ENCODE data around the gene NUDT12. TPM values are rescaled to one million over a fixed set of nuclear protein-coding genes. Genes with fewer than 3 reads are reported as not detected.

NUDT12 gene
- total RNA-seq, 2 experiments from 2014 or later: 0.06 TPM; not detected in 1

DNA sequence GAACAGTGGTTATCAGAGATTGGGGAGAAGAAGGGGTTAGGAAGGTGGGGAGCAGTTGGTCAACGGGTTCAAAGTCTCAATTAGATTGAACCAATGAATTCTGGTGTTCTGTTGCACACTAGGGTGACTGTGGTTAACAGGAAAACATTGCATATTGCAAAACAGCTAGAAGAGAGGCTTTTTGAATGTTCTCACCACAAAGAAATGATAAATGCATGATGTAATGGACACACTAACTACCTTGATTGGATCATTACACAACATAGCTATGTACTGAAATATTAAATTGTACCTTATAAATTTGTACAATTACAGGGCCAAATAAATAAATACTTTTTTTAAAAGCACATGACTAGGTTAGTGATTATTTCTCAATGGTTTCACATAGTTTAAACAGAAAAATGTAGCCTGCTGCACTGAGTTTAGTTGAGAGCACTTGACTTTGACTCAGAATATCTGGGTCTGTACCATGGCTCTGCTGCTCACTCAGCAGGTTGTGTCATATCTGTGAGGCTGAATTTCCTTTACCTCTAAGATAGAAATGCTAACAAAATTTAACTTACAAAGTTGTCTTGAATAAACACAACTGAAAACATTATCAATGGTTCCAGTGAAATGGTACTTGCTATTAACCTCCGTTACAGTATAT, 30.4 kb downstream of the NUDT12 start:
- no peak for DNase-seq (ENCODE audit: low spot score)
- ChIA-PET POLR2A (no interaction called here), CTCF (ENCODE audit: unreplicated experiment) (no interaction called here)
- H2AFZ ChIP-seq (ENCODE audit: low read length): no peak overlapping the region
- no peaks in the 10 kb centered on the region for H4K20me1 ChIP-seq (ENCODE audit: insufficient read depth, low read length)
- BruUV-seq (replicated peaks): no TSS peak
- H3K79me2 ChIP-seq (ENCODE audit: insufficient read depth, low read depth, low read length): no peaks in the 10 kb centered on the region
- H3K9me3 ChIP-seq (ENCODE audit: low read length): no peaks in the 10 kb centered on the region
- no peaks in the 10 kb centered on the region for H3K9me2 ChIP-seq (ENCODE audit: insufficient read depth, low read length)
- TF ChIP-seq, protein P1, sequence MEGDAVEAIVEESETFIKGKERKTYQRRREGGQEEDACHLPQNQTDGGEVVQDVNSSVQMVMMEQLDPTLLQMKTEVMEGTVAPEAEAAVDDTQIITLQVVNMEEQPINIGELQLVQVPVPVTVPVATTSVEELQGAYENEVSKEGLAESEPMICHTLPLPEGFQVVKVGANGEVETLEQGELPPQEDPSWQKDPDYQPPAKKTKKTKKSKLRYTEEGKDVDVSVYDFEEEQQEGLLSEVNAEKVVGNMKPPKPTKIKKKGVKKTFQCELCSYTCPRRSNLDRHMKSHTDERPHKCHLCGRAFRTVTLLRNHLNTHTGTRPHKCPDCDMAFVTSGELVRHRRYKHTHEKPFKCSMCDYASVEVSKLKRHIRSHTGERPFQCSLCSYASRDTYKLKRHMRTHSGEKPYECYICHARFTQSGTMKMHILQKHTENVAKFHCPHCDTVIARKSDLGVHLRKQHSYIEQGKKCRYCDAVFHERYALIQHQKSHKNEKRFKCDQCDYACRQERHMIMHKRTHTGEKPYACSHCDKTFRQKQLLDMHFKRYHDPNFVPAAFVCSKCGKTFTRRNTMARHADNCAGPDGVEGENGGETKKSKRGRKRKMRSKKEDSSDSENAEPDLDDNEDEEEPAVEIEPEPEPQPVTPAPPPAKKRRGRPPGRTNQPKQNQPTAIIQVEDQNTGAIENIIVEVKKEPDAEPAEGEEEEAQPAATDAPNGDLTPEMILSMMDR (conservative IDR thresholded peaks at IDR 0.05; ENCODE audit: low read length): no peak
- no peak for TF ChIP-seq EZH2phosphoT487 (IDR thresholded peaks at IDR 0.05; ENCODE audit: borderline replicate concordance, low read depth, low read length)
- H3K4me3 ChIP-seq (ENCODE audit: low read depth, low read length, poor library complexity, severe bottlenecking): no peak overlapping the region
- no peaks in the 10 kb centered on the region for H3K4me1 ChIP-seq (ENCODE audit: insufficient read depth, low read length, poor library complexity, severe bottlenecking)
- intact Hi-C loops (cut with micrococcal nuclease; ENCODE audit: unreplicated experiment): no loop called here
- H3K36me3 ChIP-seq (ENCODE audit: insufficient read depth, low read length): no peaks in the 10 kb centered on the region
- H3K27ac ChIP-seq (ENCODE audit: low read depth, low read length, poor library complexity, severe bottlenecking): no peak overlapping the region
- H3K4me2 ChIP-seq (ENCODE audit: low read length): no peak overlapping the region

DNA sequence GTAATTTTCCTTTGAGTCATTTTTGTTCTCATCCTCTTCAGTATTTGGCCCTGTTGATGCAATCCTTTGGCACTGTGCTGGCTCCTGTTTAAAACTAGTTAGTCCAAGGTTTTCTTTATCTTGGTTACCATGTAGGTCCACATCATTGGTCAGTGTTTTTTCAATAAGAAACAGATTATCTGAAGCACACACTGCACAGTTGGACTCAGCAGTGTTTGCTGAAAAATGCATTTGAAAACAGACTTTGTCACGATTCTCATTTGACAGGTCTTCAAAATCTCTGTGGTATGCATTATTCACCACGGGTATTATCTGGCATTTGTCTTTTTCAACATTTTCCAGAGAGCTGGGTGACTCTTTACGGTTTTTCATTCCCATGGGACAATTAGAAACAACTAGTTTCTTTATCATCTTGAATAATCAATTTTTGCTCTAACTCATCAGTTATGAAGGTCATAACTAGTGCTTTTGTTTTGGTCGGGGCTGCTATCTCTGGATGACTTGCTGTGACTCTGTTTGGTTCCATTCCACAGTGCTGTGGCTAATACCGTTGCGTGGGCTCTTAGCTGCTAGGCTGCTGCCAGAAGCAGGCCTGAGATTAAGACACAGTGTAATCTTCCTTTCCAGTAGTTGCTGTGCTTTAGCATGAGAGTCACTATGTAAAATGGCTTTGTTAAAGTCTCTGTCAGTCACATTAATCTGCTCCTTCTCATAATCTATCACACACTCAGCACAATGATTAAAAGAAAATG, 36.2 kb downstream of the NUDT12 start:
- TF ChIP-seq EZH2phosphoT487 (IDR thresholded peaks at IDR 0.05; ENCODE audit: borderline replicate concordance, low read depth, low read length): no peak
- TF ChIP-seq, protein P1 (conservative IDR thresholded peaks at IDR 0.05; ENCODE audit: low read length): no peak
- Histone ChIP-seq H3K4me2 (ENCODE audit: low read length) (no peak overlapping the region), H3K9me2 (ENCODE audit: insufficient read depth, low read length) (no peaks in the 10 kb centered on the region), H3K36me3 (ENCODE audit: insufficient read depth, low read length) (no peaks in the 10 kb centered on the region), H3K27ac (ENCODE audit: low read depth, low read length, poor library complexity, severe bottlenecking) (no peak overlapping the region), H3K4me1 (ENCODE audit: insufficient read depth, low read length, poor library complexity, severe bottlenecking) (no peaks in the 10 kb centered on the region), H4K20me1 (ENCODE audit: insufficient read depth, low read length) (no peaks in the 10 kb centered on the region), H3K4me3 (ENCODE audit: low read depth, low read length, poor library complexity, severe bottlenecking) (no peak overlapping the region), H3K9me3 (ENCODE audit: low read length) (no peaks in the 10 kb centered on the region), H3K79me2 (ENCODE audit: insufficient read depth, low read depth, low read length) (no peaks in the 10 kb centered on the region), H2AFZ (ENCODE audit: low read length) (no peak overlapping the region)
- DNase-seq (ENCODE audit: low spot score): no peak
- no TSS peak for BruUV-seq (replicated peaks)
- POLR2A ChIA-PET: interaction anchor here (0.7 kb wide), 1 partner anchor 87 kb away, joined by 3 read pairs; no protein-coding TSS in a partner anchor
- CTCF ChIA-PET (ENCODE audit: unreplicated experiment): no interaction called here
- intact Hi-C loops (cut with micrococcal nuclease; ENCODE audit: unreplicated experiment): no loop called here

DNA sequence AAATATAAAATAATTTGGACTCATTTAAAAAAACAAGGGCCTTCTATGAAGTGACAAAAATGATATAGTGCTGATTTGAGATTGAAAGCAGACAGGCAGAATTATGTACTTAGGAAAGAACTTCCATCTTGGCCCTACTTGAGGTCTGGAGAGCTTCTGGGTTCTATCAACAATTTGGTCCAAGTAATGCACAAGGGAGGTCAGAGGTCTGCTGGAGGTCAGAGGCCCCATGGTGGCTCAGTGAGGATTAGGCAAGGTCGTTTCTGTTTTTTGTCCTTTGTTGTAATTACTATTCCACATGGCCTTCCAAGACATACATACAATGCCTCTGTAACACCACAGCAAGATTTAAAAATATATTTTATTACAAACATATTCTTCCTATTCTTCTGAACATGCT, 37.2 kb downstream of the NUDT12 start:
- no peak overlapping the region for H3K4me3 ChIP-seq (ENCODE audit: low read depth, low read length, poor library complexity, severe bottlenecking)
- no TSS peak for BruUV-seq (replicated peaks)
- H3K79me2 ChIP-seq (ENCODE audit: insufficient read depth, low read depth, low read length): no peaks in the 10 kb centered on the region
- DNase-seq (ENCODE audit: low spot score): no peak
- H2AFZ ChIP-seq (ENCODE audit: low read length): no peak overlapping the region
- H3K4me2 ChIP-seq (ENCODE audit: low read length): no peak overlapping the region
- no peaks in the 10 kb centered on the region for H4K20me1 ChIP-seq (ENCODE audit: insufficient read depth, low read length)
- intact Hi-C loops (cut with micrococcal nuclease; ENCODE audit: unreplicated experiment): no loop called here
- POLR2A ChIA-PET: interaction anchor here (0.7 kb wide), 1 partner anchor 86 kb away, joined by 3 read pairs; no protein-coding TSS in a partner anchor
- H3K36me3 ChIP-seq (ENCODE audit: insufficient read depth, low read length): no peaks in the 10 kb centered on the region
- TF ChIP-seq EZH2phosphoT487 (IDR thresholded peaks at IDR 0.05; ENCODE audit: borderline replicate concordance, low read depth, low read length): no peak
- TF ChIP-seq, protein P1 (conservative IDR thresholded peaks at IDR 0.05; ENCODE audit: low read length): no peak
- H3K4me1 ChIP-seq (ENCODE audit: insufficient read depth, low read length, poor library complexity, severe bottlenecking): no peaks in the 10 kb centered on the region
- no peak overlapping the region for H3K27ac ChIP-seq (ENCODE audit: low read depth, low read length, poor library complexity, severe bottlenecking)
- CTCF ChIA-PET (ENCODE audit: unreplicated experiment): no interaction called here
- H3K9me2 ChIP-seq (ENCODE audit: insufficient read depth, low read length): no peaks in the 10 kb centered on the region
- H3K9me3 ChIP-seq (ENCODE audit: low read length): no peaks in the 10 kb centered on the region
